Upper lobe of right lung (tissue), 1 donor: ENCODE data around the gene PRAME. TPM values are rescaled to one million over a fixed set of nuclear protein-coding genes. Genes with fewer than 3 reads are reported as not detected.
A peak's percentile ranks its signal among the peaks of the same experiment; 100 is the strongest.

Experiments used
- ATAC-seq: fragments of 200-7000 bp; cut with Tn5 transposase; one replicate; pipeline ENCODE4 v1.9.1; 2020; ENCODE audit warnings: mild to moderate bottlenecking, moderate library complexity
- DNase-seq: peaks from one replicate; pipeline ENCODE4 v3.0.0-alpha.2; 2020
- H3K27ac ChIP-seq: fragments of 200-600 bp; one replicate; pipeline ENCODE4 v1.8.0; 2022
- H3K27me3 ChIP-seq: fragments of 200-600 bp; one replicate; pipeline ENCODE4 v1.8.0; 2022; ENCODE audit warnings: mild to moderate bottlenecking
- H3K36me3 ChIP-seq: fragments of 200-600 bp; one replicate; pipeline ENCODE4 v1.8.0; 2022
- H3K4me1 ChIP-seq: fragments of 200-600 bp; one replicate; pipeline ENCODE4 v1.8.0; 2022
- H3K4me3 ChIP-seq: fragments of 200-600 bp; one replicate; pipeline ENCODE4 v1.8.0; 2022; ENCODE audit warnings: mild to moderate bottlenecking
- H3K9me3 ChIP-seq: fragments of 200-600 bp; one replicate; pipeline ENCODE4 v1.8.0; 2022
- intact Hi-C: fragments of 100-400 bp; cut with DNase I; formaldehyde crosslinking; loops from one replicate; pipeline ENCODE4 v1.11.0; 2022
- total RNA-seq: library from RNA; stranded (reverse); fragmentation: NEBNext Ultra II Directional; extraction: Animal tissue kit (Norgen Biotek cat#: 25700); gene quantifications from one replicate; pipeline ENCODE4 v1.2.1, GENCODE V29; 2021
- TF ChIP-seq, protein P1 (sequence below): fragments of 200-600 bp; IDR thresholded peaks from one replicate; pipeline ENCODE4 v1.8.0; 2022; ENCODE audit warnings: antibody characterized with exemption
- donor health status: DM: no; HTN: yes; CAD: no; lungs with severe emphysema.

Gene PRAME
- total RNA-seq, 1 donor from 2014 or later = not detected

DNA sequence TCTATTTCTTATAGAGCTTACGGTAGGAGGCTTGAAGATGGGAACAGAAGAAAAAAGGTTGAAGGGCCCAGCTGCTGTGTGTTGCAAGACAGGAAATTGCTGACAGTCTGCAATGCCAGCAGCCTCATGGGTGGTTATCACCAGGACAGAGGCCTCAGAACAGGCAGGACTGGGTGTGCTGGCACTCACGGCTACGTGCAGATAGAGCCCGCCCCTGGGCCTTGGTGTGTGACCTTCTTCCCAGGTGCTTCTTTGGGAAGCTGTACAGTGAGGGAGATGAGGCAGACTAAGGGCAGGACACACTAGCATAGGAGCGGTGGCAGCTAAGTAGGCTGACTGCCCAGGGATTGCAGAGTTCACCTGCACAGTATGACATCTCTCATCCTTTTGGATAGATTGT is 12.6 kb downstream of the PRAME start:
- Histone ChIP-seq H3K4me1 (no peaks in the 10 kb centered on the region), H3K36me3 (no peaks in the 10 kb centered on the region), H3K4me3 (no peak overlapping the region), H3K27me3 (no peaks in the 10 kb centered on the region), H3K9me3 (no peaks in the 10 kb centered on the region), H3K27ac (no peak overlapping the region)
- intact Hi-C loops = no loop called here
- TF ChIP-seq, protein P1, sequence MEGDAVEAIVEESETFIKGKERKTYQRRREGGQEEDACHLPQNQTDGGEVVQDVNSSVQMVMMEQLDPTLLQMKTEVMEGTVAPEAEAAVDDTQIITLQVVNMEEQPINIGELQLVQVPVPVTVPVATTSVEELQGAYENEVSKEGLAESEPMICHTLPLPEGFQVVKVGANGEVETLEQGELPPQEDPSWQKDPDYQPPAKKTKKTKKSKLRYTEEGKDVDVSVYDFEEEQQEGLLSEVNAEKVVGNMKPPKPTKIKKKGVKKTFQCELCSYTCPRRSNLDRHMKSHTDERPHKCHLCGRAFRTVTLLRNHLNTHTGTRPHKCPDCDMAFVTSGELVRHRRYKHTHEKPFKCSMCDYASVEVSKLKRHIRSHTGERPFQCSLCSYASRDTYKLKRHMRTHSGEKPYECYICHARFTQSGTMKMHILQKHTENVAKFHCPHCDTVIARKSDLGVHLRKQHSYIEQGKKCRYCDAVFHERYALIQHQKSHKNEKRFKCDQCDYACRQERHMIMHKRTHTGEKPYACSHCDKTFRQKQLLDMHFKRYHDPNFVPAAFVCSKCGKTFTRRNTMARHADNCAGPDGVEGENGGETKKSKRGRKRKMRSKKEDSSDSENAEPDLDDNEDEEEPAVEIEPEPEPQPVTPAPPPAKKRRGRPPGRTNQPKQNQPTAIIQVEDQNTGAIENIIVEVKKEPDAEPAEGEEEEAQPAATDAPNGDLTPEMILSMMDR = no peak
- ATAC-seq (peak; percentile 68), DNase-seq (no peak)

DNA sequence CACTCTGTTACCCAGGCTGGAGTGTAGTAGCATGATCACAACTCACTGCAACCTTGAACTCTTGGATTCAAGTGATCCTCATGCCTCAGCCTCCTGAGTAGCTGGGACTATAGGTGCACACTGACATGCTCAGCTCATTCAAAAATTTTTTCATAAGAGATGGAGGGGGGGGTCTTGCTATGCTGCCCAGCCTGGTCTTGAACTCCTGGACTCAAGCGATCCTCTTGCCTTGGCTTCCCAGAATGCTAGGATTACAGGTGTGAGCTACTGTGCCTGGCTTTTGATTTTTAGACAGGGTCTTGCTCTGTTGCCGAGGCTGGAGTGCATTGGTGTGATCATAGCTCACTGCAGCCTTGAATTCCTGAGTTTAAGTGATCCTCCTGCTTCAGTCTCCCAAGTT is 14.0 kb downstream of the PRAME start:
- Histone ChIP-seq H3K27me3 (no peaks in the 10 kb centered on the region), H3K36me3 (no peaks in the 10 kb centered on the region), H3K9me3 (no peaks in the 10 kb centered on the region), H3K27ac (no peak overlapping the region), H3K4me3 (no peak overlapping the region), H3K4me1 (no peaks in the 10 kb centered on the region)
- TF ChIP-seq, protein P1 = no peak
- ATAC-seq (no peak), DNase-seq (no peak)
- intact Hi-C loops = no loop called here

DNA sequence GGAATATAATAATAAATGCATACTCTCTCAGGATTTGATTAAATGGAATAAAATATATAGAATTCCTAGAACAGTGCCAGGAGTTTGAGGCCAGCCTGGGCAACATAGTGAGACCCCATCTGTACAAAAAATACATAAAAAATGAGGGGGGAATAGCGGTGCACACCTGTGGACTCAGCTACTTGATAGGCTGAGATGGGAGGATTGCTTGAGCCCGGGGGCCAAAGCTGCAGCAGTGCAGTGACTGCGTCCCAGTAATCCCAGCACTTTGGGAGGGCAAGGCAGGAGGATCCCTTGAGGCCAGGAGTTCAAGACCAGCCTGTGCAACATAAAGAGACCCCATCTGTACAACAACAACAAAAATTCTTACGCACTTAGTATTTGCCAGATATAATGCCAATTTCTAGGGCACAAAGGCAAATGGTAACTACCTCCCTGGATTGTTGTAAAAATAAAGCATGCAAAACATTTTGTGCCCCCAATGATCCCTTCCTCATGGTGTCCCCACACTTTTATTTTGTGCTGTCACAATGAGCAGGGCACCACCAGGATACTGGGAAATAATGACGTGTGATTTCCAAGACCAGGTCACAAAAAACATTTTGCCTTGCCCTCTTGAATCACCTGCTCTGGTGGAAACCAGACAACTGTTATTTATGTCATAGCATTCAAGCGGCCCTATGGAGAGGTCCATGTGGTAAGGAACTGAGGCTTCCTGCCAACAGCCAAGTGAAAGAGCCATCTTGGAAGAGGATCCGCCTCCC is 20.7 kb downstream of the PRAME start:
- H3K4me1 ChIP-seq = no peaks in the 10 kb centered on the region
- TF ChIP-seq, protein P1 = no peak
- ATAC-seq (no peak), DNase-seq (no peak)
- intact Hi-C loops = no loop called here
- no peaks in the 10 kb centered on the region for H3K9me3 ChIP-seq
- no peaks in the 10 kb centered on the region for H3K36me3 ChIP-seq
- H3K4me3 ChIP-seq = no peak overlapping the region
- no peak overlapping the region for H3K27ac ChIP-seq
- peaks cover 8% of the 10 kb centered on the region for H3K27me3 ChIP-seq

DNA sequence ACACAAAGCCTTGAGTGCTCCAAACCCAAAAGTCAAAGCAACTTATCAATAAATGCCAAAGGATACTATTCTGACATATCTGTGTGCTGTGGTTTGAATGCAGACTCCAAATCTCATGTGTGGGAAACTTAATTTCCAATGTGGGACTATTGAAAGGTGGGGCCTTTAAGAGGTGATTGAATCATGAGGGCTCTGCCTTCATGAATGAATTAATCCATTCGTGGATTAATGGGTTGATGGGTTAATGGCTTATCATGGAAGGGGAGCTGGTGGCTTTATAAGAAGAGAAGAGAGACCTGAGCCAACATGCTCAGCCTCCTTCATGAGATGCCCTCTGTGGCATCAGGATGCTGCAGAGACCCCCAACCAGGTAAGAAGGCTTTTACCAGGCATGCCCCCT is 22.1 kb downstream of the PRAME start:
- Histone ChIP-seq H3K27me3 (peaks cover 11% of the 10 kb centered on the region), H3K36me3 (no peaks in the 10 kb centered on the region), H3K4me1 (no peaks in the 10 kb centered on the region), H3K27ac (no peak overlapping the region), H3K4me3 (no peak overlapping the region), H3K9me3 (no peaks in the 10 kb centered on the region)
- intact Hi-C loops = no loop called here
- DNase-seq (no peak), ATAC-seq (no peak)
- TF ChIP-seq, protein P1 = no peak

GRCh38 chr22:22536515-22536914 is 22.6 kb downstream of the PRAME start:
- TF ChIP-seq, protein P1 = no peak
- no peaks in the 10 kb centered on the region for H3K36me3 ChIP-seq
- H3K27ac ChIP-seq = no peak overlapping the region
- DNase-seq (no peak), ATAC-seq (no peak)
- H3K27me3 ChIP-seq = peaks cover 11% of the 10 kb centered on the region
- H3K4me1 ChIP-seq = no peaks in the 10 kb centered on the region
- H3K9me3 ChIP-seq = no peaks in the 10 kb centered on the region
- H3K4me3 ChIP-seq = no peak overlapping the region
- intact Hi-C loops = no loop called here
